ENCODE results near the gene SPIB. TPM values are rescaled to one million over a fixed set of nuclear protein-coding genes. Genes with fewer than 3 reads are reported as not detected.

The SPIB gene
- polyA plus RNA-seq, 1 experiment: not detected

DNA sequence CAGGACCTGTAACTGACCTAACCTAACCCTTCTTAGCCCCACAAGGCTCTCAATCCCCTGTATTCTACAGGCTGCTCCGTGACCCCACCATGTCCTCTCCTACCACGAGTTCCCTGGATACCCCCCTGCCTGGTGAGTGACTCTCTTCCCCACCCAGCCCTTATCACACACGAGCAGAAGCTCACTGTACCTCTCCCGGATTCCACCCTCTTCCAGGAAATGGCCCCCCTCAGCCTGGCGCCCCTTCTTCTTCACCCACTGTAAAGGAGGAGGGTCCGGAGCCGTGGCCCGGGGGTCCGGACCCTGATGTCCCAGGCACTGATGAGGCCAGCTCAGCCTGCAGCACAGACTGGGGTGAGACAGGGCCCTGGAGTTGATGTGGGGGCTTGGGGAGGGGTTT, 41.2 kb upstream of the SPIB start:
- peaks cover 3% of the 10 kb centered on the region; the same call in 1 of the 2 replicates for H3K9me3 ChIP-seq (ENCODE audit: control insufficient read depth, insufficient read depth, low read length)
- TF ChIP-seq, protein P1, sequence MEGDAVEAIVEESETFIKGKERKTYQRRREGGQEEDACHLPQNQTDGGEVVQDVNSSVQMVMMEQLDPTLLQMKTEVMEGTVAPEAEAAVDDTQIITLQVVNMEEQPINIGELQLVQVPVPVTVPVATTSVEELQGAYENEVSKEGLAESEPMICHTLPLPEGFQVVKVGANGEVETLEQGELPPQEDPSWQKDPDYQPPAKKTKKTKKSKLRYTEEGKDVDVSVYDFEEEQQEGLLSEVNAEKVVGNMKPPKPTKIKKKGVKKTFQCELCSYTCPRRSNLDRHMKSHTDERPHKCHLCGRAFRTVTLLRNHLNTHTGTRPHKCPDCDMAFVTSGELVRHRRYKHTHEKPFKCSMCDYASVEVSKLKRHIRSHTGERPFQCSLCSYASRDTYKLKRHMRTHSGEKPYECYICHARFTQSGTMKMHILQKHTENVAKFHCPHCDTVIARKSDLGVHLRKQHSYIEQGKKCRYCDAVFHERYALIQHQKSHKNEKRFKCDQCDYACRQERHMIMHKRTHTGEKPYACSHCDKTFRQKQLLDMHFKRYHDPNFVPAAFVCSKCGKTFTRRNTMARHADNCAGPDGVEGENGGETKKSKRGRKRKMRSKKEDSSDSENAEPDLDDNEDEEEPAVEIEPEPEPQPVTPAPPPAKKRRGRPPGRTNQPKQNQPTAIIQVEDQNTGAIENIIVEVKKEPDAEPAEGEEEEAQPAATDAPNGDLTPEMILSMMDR (IDR thresholded peaks at IDR 0.05; ENCODE audit: low read depth, low read length): no peak
- no peak overlapping the region for H3K4me3 ChIP-seq (ENCODE audit: low read depth, low read length)
- ChIA-PET POLR2A (no interaction called here), CTCF (interaction anchor here (0.6 kb wide), 1 partner anchor 38 kb away, joined by 4 read pairs; no protein-coding TSS in a partner anchor)
- H3K27me3 ChIP-seq (ENCODE audit: control insufficient read depth, insufficient read depth, low read length): no peaks in the 10 kb centered on the region
- no peak for DNase-seq (ENCODE audit: low read depth, low spot score)
- no peak overlapping the region for H3K27ac ChIP-seq (ENCODE audit: low read depth, low read length)

DNA sequence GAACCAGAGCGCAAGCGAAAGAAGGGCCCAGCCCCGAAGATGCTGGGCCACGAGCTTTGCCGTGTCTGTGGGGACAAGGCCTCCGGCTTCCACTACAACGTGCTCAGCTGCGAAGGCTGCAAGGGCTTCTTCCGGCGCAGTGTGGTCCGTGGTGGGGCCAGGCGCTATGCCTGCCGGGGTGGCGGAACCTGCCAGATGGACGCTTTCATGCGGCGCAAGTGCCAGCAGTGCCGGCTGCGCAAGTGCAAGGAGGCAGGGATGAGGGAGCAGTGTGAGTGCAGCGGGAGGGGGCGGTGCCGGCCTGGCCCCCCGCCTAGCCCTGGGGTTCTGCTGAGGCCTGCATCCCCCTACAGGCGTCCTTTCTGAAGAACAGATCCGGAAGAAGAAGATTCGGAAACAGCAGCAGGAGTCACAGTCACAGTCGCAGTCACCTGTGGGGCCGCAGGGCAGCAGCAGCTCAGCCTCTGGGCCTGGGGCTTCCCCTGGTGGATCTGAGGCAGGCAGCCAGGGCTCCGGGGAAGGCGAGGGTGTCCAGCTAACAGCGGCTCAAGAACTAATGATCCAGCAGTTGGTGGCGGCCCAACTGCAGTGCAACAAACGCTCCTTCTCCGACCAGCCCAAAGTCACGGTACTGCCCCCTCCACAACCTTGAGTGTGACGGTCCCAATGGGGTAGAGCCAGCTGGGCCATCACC, 40.4 kb upstream of the SPIB start:
- ChIA-PET CTCF (no interaction called here), POLR2A (no interaction called here)
- H3K9me3 ChIP-seq (ENCODE audit: control insufficient read depth, insufficient read depth, low read length): peaks cover 3% of the 10 kb centered on the region; the same call in 1 of the 2 replicates
- no peak for DNase-seq (ENCODE audit: low read depth, low spot score)
- TF ChIP-seq, protein P1 (IDR thresholded peaks at IDR 0.05; ENCODE audit: low read depth, low read length): no peak
- no peak overlapping the region for H3K27ac ChIP-seq (ENCODE audit: low read depth, low read length)
- H3K27me3 ChIP-seq (ENCODE audit: control insufficient read depth, insufficient read depth, low read length): no peaks in the 10 kb centered on the region
- no peak overlapping the region for H3K4me3 ChIP-seq (ENCODE audit: low read depth, low read length)

DNA sequence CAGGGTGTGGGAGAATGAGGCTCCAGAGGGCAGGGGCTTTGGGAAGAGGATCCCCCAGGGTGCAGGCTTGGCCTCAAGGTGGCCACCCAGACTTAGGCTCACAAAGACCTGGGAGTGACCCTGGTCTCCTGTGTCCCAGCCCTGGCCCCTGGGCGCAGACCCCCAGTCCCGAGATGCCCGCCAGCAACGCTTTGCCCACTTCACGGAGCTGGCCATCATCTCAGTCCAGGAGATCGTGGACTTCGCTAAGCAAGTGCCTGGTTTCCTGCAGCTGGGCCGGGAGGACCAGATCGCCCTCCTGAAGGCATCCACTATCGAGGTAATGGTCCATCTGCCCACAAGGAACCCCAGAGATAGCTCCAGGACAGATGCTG, 39.9 kb upstream of the SPIB start:
- POLR2A ChIA-PET: no interaction called here
- no peak overlapping the region for H3K27ac ChIP-seq (ENCODE audit: low read depth, low read length)
- TF ChIP-seq, protein P1 (IDR thresholded peaks at IDR 0.05; ENCODE audit: low read depth, low read length): no peak
- no peaks in the 10 kb centered on the region for H3K27me3 ChIP-seq (ENCODE audit: control insufficient read depth, insufficient read depth, low read length)
- H3K9me3 ChIP-seq (ENCODE audit: control insufficient read depth, insufficient read depth, low read length): peaks cover 3% of the 10 kb centered on the region; the same call in 1 of the 2 replicates
- no peak for DNase-seq (ENCODE audit: low read depth, low spot score)
- no peak overlapping the region for H3K4me3 ChIP-seq (ENCODE audit: low read depth, low read length)
- CTCF ChIA-PET: no interaction called here

DNA sequence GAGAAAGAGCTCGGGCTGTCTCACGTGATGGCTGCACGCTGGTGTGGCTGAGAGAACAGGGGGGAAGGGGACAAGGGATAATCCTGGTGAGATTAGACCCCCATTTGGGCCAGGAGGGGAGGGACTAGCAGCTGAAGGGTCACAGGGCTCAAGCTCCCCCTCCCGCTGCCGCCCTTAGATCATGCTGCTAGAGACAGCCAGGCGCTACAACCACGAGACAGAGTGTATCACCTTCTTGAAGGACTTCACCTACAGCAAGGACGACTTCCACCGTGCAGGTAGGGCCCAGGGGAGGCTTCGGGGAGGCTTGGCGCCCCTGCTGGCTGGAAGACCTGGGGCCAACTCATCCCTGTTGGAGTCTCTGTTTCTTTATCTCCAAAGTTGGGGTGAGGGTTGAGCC, 39.1 kb upstream of the SPIB start:
- DNase-seq (ENCODE audit: low read depth, low spot score): no peak
- TF ChIP-seq, protein P1 (IDR thresholded peaks at IDR 0.05; ENCODE audit: low read depth, low read length): no peak
- Histone ChIP-seq H3K9me3 (ENCODE audit: control insufficient read depth, insufficient read depth, low read length) (peaks cover 3% of the 10 kb centered on the region; the same call in 1 of the 2 replicates), H3K27me3 (ENCODE audit: control insufficient read depth, insufficient read depth, low read length) (no peaks in the 10 kb centered on the region), H3K27ac (ENCODE audit: low read depth, low read length) (no peak overlapping the region), H3K4me3 (ENCODE audit: low read depth, low read length) (no peak overlapping the region)
- ChIA-PET POLR2A (no interaction called here), CTCF (no interaction called here)

DNA sequence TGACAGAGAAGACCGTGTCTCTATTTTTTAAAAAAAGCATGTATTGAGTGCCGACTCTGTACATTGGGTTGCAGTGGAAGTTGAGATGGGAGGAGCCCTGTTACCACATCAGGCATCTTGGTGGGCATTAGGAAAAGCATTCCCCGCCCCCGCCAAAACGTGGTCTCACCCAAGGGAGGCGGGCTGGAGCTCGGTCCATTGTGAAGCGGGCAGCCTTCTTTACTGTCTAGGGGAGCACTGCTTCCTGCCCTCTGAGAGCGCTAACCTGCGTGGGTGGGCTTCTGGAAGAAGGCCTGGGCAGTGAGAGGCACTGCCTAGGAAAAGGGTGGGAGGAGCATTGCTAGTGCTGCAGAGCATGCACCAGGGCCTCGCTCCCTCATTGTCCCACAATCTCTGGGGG, 38.6 kb upstream of the SPIB start:
- ChIA-PET CTCF (no interaction called here), POLR2A (no interaction called here)
- TF ChIP-seq, protein P1 (IDR thresholded peaks at IDR 0.05; ENCODE audit: low read depth, low read length): no peak

More for the DNA sequence above, 38.6 kb upstream of the SPIB start:
- no peak overlapping the region for H3K4me3 ChIP-seq (ENCODE audit: low read depth, low read length)
- no peak for DNase-seq (ENCODE audit: low read depth, low spot score)
- H3K9me3 ChIP-seq (ENCODE audit: control insufficient read depth, insufficient read depth, low read length): peaks cover 3% of the 10 kb centered on the region; the same call in 1 of the 2 replicates
- no peak overlapping the region for H3K27ac ChIP-seq (ENCODE audit: low read depth, low read length)
- no peaks in the 10 kb centered on the region for H3K27me3 ChIP-seq (ENCODE audit: control insufficient read depth, insufficient read depth, low read length)

Data from AG04450 (cell line).